GM19351 (cell line): Measurements from ENCODE around the gene PLCB1.
"Not testable (repeated sequence)": the region's sequence is repeated elsewhere in the genome, so short reads cannot be mapped to it uniquely, and the experiment has no call there.

Source experiments
- ATAC-seq: cut with Tn5 transposase; IDR thresholded peaks from one replicate; pipeline ENCODE4 v1.9.1; 2021; ENCODE audit warnings: mild to moderate bottlenecking, moderate library complexity; ENCODE audit not compliant: unreplicated experiment

The PLCB1 gene

GRCh38 chr20:8635837-8636236 lies 503.8 kb downstream of the PLCB1 start:
- no peak for ATAC-seq

DNA sequence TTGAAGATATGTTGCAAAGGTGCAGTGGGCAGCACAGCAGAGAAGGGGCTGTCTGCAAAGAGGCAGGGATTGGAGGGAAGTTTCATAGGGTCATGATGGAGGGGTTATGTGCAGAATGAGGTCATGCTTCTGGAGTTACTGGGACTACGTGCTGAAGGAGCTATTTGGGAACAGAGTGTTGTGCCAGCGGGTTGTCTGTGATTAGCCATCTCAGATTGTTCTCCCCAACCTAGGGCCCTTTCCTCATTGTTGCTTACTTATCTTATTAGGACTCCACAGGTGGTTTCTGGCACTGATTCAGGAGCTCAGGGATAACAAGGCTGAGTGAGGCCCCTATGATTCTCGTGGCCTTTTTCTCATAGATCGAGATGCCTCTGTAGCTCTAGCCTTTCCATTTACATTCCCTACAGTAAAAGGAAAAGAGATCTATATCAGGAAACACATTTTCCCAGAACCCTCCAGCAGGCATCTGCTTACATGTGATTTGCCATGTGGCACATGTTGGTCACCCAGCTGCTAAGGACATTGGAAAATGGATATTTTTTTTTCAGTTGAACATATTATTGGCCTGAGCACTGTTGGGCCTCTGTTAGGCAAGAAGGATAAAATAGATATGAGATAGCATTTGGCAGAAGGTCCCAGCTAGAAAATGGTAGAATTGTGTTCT lies 507.2 kb downstream of the PLCB1 start:
- no peak for ATAC-seq

- no peak for ATAC-seq
Measured at GRCh38 chr20:8640461-8640860, 508.4 kb downstream of the PLCB1 start.

GRCh38 chr20:8642247-8642646 lies 510.2 kb downstream of the PLCB1 start:
- no peak for ATAC-seq

DNA sequence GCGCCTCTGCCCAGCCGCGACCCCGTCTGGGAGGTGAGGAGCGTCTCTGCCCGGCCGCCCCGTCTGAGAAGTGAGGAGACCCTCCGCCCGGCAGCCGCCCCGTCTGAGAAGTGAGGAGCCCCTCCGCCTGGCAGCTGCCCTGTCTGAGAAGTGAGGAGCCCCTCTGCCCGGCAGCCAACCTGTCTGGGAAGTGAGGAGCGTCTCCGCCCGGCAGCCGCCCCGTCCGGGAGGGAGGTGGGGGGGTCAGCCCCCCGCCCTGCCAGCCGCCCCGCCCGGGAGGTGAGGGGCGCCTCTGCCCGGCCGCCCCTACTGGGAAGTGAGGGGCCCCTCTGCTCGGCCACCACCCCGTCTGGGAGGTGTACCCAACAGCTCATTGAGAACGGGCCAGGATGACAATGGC lies 512.4 kb downstream of the PLCB1 start:
- ATAC-seq: not testable (repeated sequence)

DNA sequence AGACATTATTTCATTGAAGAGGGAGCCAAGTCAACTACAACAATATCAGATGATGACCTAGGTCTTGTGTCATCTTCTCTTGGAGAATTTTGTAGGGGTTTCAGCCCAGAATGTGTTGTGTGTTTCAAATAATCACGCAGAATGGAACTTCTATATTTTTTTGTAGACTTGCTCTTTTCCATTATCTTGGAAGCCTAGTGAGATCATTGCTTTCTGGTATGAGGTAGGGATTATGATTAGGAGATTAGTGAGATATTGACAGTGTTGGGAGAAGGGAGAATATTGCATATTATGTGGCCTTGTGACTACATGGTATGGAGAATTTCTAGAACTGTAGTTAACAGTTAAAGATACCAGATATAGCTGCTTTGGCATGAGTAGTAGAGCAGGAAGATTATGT lies 513.3 kb downstream of the PLCB1 start:
- ATAC-seq: no peak

DNA sequence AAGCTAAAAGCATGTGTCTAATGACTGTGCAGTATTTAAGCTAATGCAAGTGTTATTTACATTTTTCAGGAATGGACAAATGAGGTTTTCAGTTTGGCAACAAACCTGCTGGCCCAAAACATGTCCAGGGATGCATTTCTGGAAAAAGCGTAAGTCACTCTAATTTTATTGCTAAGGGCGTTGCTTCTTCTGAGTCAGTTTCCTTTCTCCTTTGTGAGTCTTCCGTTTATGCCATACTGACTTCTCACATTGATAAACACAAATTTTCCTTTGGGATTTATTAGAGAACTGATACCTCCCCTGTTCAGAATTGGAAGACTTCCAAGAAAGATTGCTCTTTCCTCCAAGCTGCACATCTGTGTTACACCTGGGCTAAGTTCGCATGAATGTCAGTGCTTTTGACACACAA lies 514.0 kb downstream of the PLCB1 start:
- ATAC-seq: no peak

GRCh38 chr20:8646716-8647115 lies 514.6 kb downstream of the PLCB1 start:
- ATAC-seq: no peak

DNA sequence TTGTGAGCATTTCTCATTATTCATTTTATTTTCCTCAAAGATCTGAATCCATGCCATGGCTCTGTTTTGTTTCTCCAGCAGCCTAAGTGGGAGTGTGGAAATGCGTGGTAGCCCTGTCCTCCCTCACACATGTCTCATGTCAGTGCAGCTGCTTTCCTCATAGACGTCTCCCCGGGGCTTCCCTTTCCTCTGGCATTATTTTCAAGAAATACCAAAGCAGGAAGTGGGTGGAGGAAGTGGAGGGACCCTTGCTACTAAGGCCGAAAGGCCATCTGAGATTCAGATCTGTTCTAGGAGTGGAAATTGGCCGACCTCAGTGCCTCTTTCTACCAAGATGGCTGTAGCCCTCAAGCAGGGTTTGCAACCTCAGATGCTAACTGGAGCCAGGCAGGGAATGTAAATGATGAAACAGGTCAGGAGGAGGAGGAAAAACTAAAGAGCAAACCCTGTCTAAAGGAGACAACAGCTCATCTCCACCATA lies 515.9 kb downstream of the PLCB1 start:
- no peak for ATAC-seq

- ATAC-seq: no peak
Measured at GRCh38 chr20:8648466-8648865, 516.4 kb downstream of the PLCB1 start.

- no peak for ATAC-seq
Measured at GRCh38 chr20:8652396-8652795, 520.3 kb downstream of the PLCB1 start.

DNA sequence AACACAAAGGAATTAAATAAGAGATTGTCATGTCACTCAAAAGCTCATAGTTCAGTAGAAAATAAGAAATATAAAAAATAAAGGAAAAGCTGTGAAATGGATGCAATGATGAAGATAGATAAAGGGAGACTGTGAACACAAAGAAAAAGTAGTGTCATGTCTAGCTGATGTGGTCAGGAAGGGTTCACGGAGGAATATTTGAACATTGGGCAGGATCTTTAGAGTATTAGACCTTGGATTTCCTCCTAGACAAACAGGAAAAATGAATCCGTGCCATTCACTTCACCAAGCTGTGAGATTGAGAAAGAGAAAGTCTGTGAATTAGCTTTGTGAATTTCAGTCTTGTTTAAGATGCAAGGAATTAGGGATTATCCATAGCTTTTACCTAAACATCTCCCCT lies 522.4 kb downstream of the PLCB1 start:
- no peak for ATAC-seq

DNA sequence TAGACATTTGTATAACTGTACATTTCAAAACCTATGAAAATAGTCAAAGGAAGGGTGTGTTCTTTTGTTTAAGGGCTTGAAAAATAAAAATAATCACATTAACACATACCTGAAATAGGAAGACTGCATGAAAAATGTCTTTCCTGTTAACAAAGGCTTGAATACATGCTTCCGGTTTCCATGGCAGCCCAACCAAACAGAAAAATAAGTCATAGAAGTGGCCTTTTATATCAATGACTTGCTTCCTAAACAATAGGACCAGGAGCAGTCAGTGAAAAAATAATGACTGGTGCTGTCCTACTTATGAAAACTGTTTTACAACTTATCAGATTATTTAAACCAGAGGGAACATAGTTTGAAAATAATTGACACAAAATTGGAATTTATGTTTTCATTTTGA lies 524.3 kb downstream of the PLCB1 start:
- no peak for ATAC-seq

GRCh38 chr20:8657664-8658063 lies 525.6 kb downstream of the PLCB1 start:
- ATAC-seq: no peak

DNA sequence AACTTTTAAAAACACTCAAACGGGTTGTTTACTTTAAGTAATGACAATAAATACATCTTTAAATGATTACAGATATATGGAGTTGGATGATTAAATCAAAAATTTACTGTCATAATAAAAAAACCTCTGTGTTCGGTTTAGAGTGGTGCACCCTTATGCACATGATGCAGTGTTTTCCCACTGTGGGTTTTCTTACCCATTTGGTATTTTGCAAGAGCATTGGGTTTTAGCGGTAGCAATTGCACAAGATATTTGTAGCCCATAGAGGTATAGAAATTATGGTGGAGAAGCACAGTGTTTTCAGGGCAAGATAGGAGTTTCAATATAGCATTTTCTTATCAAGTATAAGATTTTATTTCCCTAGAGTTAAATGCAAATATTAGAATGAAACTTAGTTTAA lies 526.0 kb downstream of the PLCB1 start:
- no peak for ATAC-seq

DNA sequence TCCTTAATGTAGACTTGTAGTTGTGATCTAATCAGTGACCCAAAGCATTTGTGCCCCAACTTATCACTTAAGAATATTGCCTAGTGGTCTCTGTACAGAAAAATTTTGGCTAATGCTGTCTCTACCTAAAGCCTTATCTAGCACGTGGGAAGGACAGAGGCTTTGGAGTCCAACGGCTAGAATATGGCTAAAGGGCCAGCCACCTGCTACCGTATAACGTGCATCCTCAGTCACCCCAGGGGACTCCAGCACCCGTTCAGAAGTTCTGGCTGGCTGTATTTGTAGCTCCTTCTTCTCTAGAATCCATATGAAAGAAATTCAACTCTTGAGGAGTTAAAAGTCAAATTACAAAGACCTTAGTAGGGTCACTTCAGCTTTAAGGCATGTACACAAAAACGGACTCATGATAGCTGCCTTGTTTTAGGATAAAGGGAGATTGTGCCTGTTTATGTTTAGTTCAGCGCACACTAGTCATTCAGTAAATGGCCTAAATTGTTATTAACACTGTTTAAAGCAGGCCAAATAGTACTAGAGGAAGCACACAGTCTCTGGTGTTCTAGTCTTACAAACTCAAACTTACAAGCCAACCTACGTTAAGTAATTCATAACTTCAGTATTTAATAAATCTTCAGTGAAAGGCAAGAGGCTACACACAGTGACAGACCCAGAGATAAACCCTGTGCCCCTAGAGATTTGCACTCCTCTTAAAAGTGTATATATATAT lies 529.3 kb downstream of the PLCB1 start:
- no peak for ATAC-seq

DNA sequence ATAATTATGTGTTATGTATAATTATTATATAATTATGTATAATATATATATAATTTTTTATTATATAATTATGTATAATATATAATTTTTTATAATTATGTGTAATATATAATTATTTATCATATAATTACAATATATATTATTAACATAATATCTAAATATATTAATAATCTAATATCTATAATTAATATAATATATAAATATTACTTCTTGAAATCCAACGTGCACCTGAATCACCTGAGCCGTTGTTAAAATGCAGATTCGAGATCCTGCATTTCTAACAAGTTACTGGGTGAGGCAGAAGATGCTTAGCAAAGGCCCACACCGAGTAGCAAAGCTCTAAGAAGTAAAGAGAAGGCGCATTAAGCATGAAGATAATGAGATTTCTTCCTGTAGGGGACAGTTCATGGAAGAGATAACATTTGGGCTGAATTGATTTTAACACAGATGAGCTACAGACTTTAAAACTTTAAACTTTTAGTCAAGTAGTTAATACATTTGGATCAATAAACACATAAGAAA lies 530.4 kb downstream of the PLCB1 start:
- no peak for ATAC-seq

- ATAC-seq: no peak
Measured at GRCh38 chr20:8663424-8663823, 531.4 kb downstream of the PLCB1 start.

DNA sequence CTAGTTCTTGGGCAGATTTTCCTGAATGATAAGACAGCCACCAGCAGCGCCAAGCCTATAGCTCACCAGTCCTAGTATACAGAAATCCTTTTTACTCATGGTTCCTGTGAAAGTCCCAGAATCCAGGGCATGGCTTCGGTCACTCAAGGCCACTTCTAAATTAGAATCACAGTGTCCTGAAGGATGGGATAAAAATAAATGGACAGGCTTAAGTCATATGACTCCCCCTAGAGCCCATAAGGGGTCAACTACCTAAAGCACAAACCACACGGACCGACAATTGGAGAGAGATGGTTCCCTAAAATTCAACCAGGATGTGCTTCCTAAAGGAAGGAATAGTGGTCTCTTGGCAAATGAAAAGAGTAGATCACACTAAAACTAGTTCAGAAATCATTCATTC lies 532.7 kb downstream of the PLCB1 start:
- ATAC-seq: no peak

GRCh38 chr20:8667306-8667705 lies 535.2 kb downstream of the PLCB1 start:
- no peak for ATAC-seq

- ATAC-seq: no peak
Measured at GRCh38 chr20:8670207-8670892, 538.3 kb downstream of the PLCB1 start.

DNA sequence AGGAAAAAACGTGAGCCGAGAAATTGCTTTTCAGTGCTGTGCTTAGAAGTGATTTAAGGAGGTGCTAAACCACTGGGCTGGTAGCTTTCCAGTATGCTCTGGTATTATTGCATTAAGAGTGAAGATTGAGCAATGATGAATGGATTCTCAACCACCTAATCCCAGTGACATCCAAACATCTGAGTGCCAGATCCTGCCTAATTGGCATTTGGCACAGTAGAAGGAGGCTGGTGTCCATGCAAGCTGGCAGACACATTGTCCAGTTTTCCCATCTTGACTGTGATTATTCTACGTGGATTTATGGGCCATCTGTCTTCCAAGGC lies 538.8 kb downstream of the PLCB1 start:
- ATAC-seq: no peak
